Activated CD4-positive, alpha-beta memory T cell treated with anti-CD3 and anti-CD28 coated beads, Interleukin-2, amount 10 ng/mL, durations not matched to agents 7 days and 5 days (primary cell): Measurements from ENCODE around the gene ECSCR. TPM values are rescaled to one million over a fixed set of nuclear protein-coding genes. Genes with fewer than 3 reads are reported as not detected.
"Not testable (repeated sequence)": the region's sequence is repeated elsewhere in the genome, so short reads cannot be mapped to it uniquely, and the experiment has no call there.

Experiments used
- CTCF ChIA-PET: fragments of 350-600 bp; sonication (Branson Sonifier 250); formaldehyde crosslinking; loops from one replicate; lab custom pipeline; 2021; ENCODE audit warnings: antibody characterized with exemption, inconsistent platforms; lab: Charles Lee
- POLR2A ChIA-PET: fragments of 350-600 bp; sonication (Branson Sonifier 250); formaldehyde crosslinking; loops from one replicate; lab custom pipeline; 2021; ENCODE audit warnings: antibody characterized with exemption; lab: Charles Lee
- DNase-seq: peaks from one replicate; pipeline ENCODE4 v3.0.0-alpha.2; 2020
- H3K27ac Mint-ChIP-seq: one replicate; pipeline ENCODE4 v1.8.0; 2021; ENCODE audit warnings: mild to moderate bottlenecking, mixed read lengths
- H3K27me3 Mint-ChIP-seq: one replicate; pipeline ENCODE4 v1.8.0; 2021; ENCODE audit warnings: mixed read lengths
- H3K36me3 Mint-ChIP-seq: one replicate; pipeline ENCODE4 v1.8.0; 2021; ENCODE audit warnings: low read depth, mixed read lengths
- H3K4me1 Mint-ChIP-seq: one replicate; pipeline ENCODE4 v1.8.0; 2021; ENCODE audit warnings: mixed read lengths
- H3K4me3 Mint-ChIP-seq: one replicate; pipeline ENCODE4 v1.8.0; 2021; ENCODE audit warnings: mild to moderate bottlenecking, mixed read lengths
- H3K9me3 Mint-ChIP-seq: one replicate; pipeline ENCODE4 v1.8.0; 2021; ENCODE audit warnings: mixed read lengths
- total RNA-seq, 2 experiments: library from RNA; stranded (reverse); gene quantifications; one replicate each; pipeline ENCODE4 v1.2.3, GENCODE V29; 2021

Gene ECSCR
- 1 to 10 TPM in 1 of 2 experiments, not detected in 1; 1.1 TPM for total RNA-seq

GRCh38 chr5:139462586-139463276, at the start of gene ECSCR:
Gene ECSCR, minus strand, starts transcription at chr5:139462743. Its CDS starts 73 bp downstream, at chr5:139462670.
- Mint-ChIP-seq H3K4me3 (no peak within 1 kb of the TSS), H3K27me3 (no peaks in the 10 kb centered on the region), H3K36me3 (no peaks in the 10 kb centered on the region), H3K4me1 (peaks cover 42% of the 10 kb centered on the region), H3K9me3 (no peaks in the 10 kb centered on the region), H3K27ac (no peak within 1 kb of the TSS)
- ChIA-PET CTCF (no interaction called here), POLR2A (interaction anchor here (1.3 to 5.9 kb wide), 2 partner anchors 15 to 19 kb away, joined by 5 to 58 read pairs; partner anchors contain the start of gene STING1)
- DNase-seq, result no peak

- H3K4me1 Mint-ChIP-seq, DNase-seq, CTCF ChIA-PET, H3K36me3 Mint-ChIP-seq, H3K27ac Mint-ChIP-seq, H3K27me3 Mint-ChIP-seq, H3K9me3 Mint-ChIP-seq, H3K4me3 Mint-ChIP-seq: not testable (repeated sequence)
- POLR2A ChIA-PET, result interaction anchor here (1.0 kb wide), 1 partner anchor 16 kb away, joined by 3 read pairs; no protein-coding TSS in a partner anchor
Measured at GRCh38 chr5:139504722-139505121, 42.2 kb upstream of the ECSCR start.

GRCh38 chr5:139503879-139504278, 41.3 kb upstream of the ECSCR start:
- not testable (repeated sequence) for H3K4me1 Mint-ChIP-seq, DNase-seq, H3K36me3 Mint-ChIP-seq, H3K9me3 Mint-ChIP-seq, H3K4me3 Mint-ChIP-seq, H3K27me3 Mint-ChIP-seq, H3K27ac Mint-ChIP-seq
- ChIA-PET POLR2A (interaction anchor here (1.0 to 2.6 kb wide), 2 partner anchors 15 to 21 kb away, joined by 3 to 13 read pairs; partner anchors contain the start of gene STING1), CTCF (interaction anchor here (5.2 kb wide), 1 partner anchor 9 kb away, joined by 28 read pairs; no protein-coding TSS in a partner anchor)

- not testable (repeated sequence) for H3K9me3 Mint-ChIP-seq, H3K4me3 Mint-ChIP-seq, H3K4me1 Mint-ChIP-seq, H3K36me3 Mint-ChIP-seq, H3K27me3 Mint-ChIP-seq, H3K27ac Mint-ChIP-seq, DNase-seq
- ChIA-PET POLR2A (interaction anchor here (0.9 to 2.6 kb wide), 4 partner anchors 9 to 21 kb away, joined by 3 to 13 read pairs (median 4); partner anchors contain the start of gene STING1), CTCF (interaction anchor here (5.2 kb wide), 1 partner anchor 9 kb away, joined by 28 read pairs; no protein-coding TSS in a partner anchor)
Measured at GRCh38 chr5:139503036-139503817, 40.7 kb upstream of the ECSCR start.

- peaks cover 9% of the 10 kb centered on the region for H3K27me3 Mint-ChIP-seq
- ChIA-PET CTCF (interaction anchor here (1.1 to 5.2 kb wide), 2 partner anchors 11 to 79 kb away, joined by 4 to 28 read pairs; no protein-coding TSS in a partner anchor), POLR2A (interaction anchor here (1.1 kb wide), 1 partner anchor 60 kb away, joined by 3 read pairs; the partner anchor contains the start of gene UBE2D2)
- DNase-seq, result no peak
- H3K36me3 Mint-ChIP-seq, result no peaks in the 10 kb centered on the region
- no peak overlapping the region for H3K27ac Mint-ChIP-seq
- no peaks in the 10 kb centered on the region for H3K4me1 Mint-ChIP-seq
- no peaks in the 10 kb centered on the region for H3K9me3 Mint-ChIP-seq
- H3K4me3 Mint-ChIP-seq, result no peak overlapping the region
Measured at GRCh38 chr5:139501381-139501780, 38.8 kb upstream of the ECSCR start.

GRCh38 chr5:139495638-139496435, 33.3 kb upstream of the ECSCR start:
- Mint-ChIP-seq H3K27ac (peak overlapping the region; percentile 53), H3K27me3 (no peaks in the 10 kb centered on the region), H3K36me3 (no peaks in the 10 kb centered on the region), H3K4me3 (no peak overlapping the region), H3K9me3 (no peaks in the 10 kb centered on the region), H3K4me1 (peaks cover 22% of the 10 kb centered on the region)
- DNase-seq, result no peak
- ChIA-PET POLR2A (interaction anchor here (1.0 to 4.4 kb wide), 6 partner anchors 14 to 106 kb away, joined by 3 to 22 read pairs (median 4); partner anchors contain the start of genes DNAJC18, MZB1, SMIM33 and STING1), CTCF (interaction anchor here (0.5 to 3.8 kb wide), 6 partner anchors 14 to 1189 kb away, joined by 3 to 24 read pairs (median 6); partner anchors contain the start of gene STING1)

GRCh38 chr5:139494832-139495231, 32.3 kb upstream of the ECSCR start:
- Mint-ChIP-seq H3K9me3 (no peaks in the 10 kb centered on the region), H3K4me1 (peaks cover 22% of the 10 kb centered on the region), H3K36me3 (no peaks in the 10 kb centered on the region), H3K4me3 (no peak overlapping the region), H3K27me3 (no peaks in the 10 kb centered on the region), H3K27ac (no peak overlapping the region)
- POLR2A ChIA-PET, result interaction anchor here (0.9 to 4.4 kb wide), 5 partner anchors 8 to 1865 kb away, joined by 3 to 22 read pairs (median 4); partner anchors contain the start of gene STING1
- no peak for DNase-seq
- CTCF ChIA-PET, result interaction anchor here (1.7 to 2.0 kb wide), 2 partner anchors 13 to 72 kb away, joined by 7 to 8 read pairs; partner anchors contain the start of gene STING1

GRCh38 chr5:139494256-139494655, 31.7 kb upstream of the ECSCR start:
- ChIA-PET CTCF (no interaction called here), POLR2A (interaction anchor here (0.9 to 4.4 kb wide), 5 partner anchors 9 to 1865 kb away, joined by 3 to 22 read pairs (median 4); partner anchors contain the start of gene STING1)
- no peak for DNase-seq
- Mint-ChIP-seq H3K27me3 (no peaks in the 10 kb centered on the region), H3K4me3 (no peak overlapping the region), H3K4me1 (peaks cover 22% of the 10 kb centered on the region), H3K27ac (no peak overlapping the region), H3K36me3 (no peaks in the 10 kb centered on the region), H3K9me3 (no peaks in the 10 kb centered on the region)

GRCh38 chr5:139492700-139493192, 30.2 kb upstream of the ECSCR start:
- Mint-ChIP-seq H3K27ac (no peak overlapping the region), H3K4me3 (no peak overlapping the region), H3K36me3 (no peaks in the 10 kb centered on the region), H3K9me3 (no peaks in the 10 kb centered on the region), H3K4me1 (peaks cover 32% of the 10 kb centered on the region), H3K27me3 (no peaks in the 10 kb centered on the region)
- POLR2A ChIA-PET, result interaction anchor here (1.1 to 4.4 kb wide), 2 partner anchors 11 to 76 kb away, joined by 5 to 22 read pairs; partner anchors contain the start of gene STING1
- CTCF ChIA-PET, result interaction anchor here (0.9 kb wide), 1 partner anchor 10 kb away, joined by 3 read pairs; the partner anchor contains the start of gene STING1
- DNase-seq, result no peak

GRCh38 chr5:139488260-139488659, 25.7 kb upstream of the ECSCR start:
- no peak for DNase-seq
- POLR2A ChIA-PET, result interaction anchor here (1.0 to 2.5 kb wide), 2 partner anchors 20 to 49 kb away, joined by 3 to 6 read pairs; partner anchors contain the start of gene DNAJC18
- Mint-ChIP-seq H3K4me1 (peaks cover 24% of the 10 kb centered on the region), H3K27me3 (no peaks in the 10 kb centered on the region), H3K27ac (no peak overlapping the region), H3K36me3 (no peaks in the 10 kb centered on the region), H3K9me3 (no peaks in the 10 kb centered on the region), H3K4me3 (no peak overlapping the region)
- CTCF ChIA-PET, result interaction anchor here (0.8 to 2.0 kb wide), 4 partner anchors 9 to 73 kb away, joined by 3 to 6 read pairs (median 4); no protein-coding TSS in a partner anchor

GRCh38 chr5:139486201-139486600, 23.7 kb upstream of the ECSCR start:
- DNase-seq, result no peak
- H3K27ac Mint-ChIP-seq, result no peak overlapping the region
- no peaks in the 10 kb centered on the region for H3K9me3 Mint-ChIP-seq
- ChIA-PET POLR2A (no interaction called here), CTCF (no interaction called here)
- H3K36me3 Mint-ChIP-seq, result peaks cover 12% of the 10 kb centered on the region
- no peak overlapping the region for H3K4me3 Mint-ChIP-seq
- no peaks in the 10 kb centered on the region for H3K27me3 Mint-ChIP-seq
- peaks cover 23% of the 10 kb centered on the region for H3K4me1 Mint-ChIP-seq
